Nephron (organoid): ENCODE data around the gene UBE3D.

Experiments used
- H3K27ac Mint-ChIP-seq, 3 experiments: 2 replicates each; pipeline ENCODE4 v1.8.0; 2020; ENCODE audit warnings: mixed read lengths in 3 of 3, mild to moderate bottlenecking in 2 of 3, moderate library complexity in 1 of 3
- H3K27me3 Mint-ChIP-seq: 2 replicates; pipeline ENCODE4 v1.8.0; 2021; ENCODE audit warnings: low read depth, mild to moderate bottlenecking, moderate library complexity, mixed read lengths
- H3K36me3 Mint-ChIP-seq: 2 replicates; pipeline ENCODE4 v1.8.0; 2020; ENCODE audit warnings: low read depth, mixed read lengths
- H3K4me1 Mint-ChIP-seq: 2 replicates; pipeline ENCODE4 v1.8.0; 2020; ENCODE audit warnings: mixed read lengths
- H3K4me3 Mint-ChIP-seq, 3 experiments: 2 replicates each; pipeline ENCODE4 v1.8.0; 2020; ENCODE audit warnings: mild to moderate bottlenecking in 3 of 3, mixed read lengths in 3 of 3, moderate library complexity in 2 of 3
- H3K9me3 Mint-ChIP-seq: 2 replicates; pipeline ENCODE4 v1.8.0; 2020; ENCODE audit warnings: mixed read lengths
- TF ChIP-seq, protein P1 (sequence below), 3 experiments: fragments of 200-600 bp; sonication (generic); IDR thresholded peaks; one replicate each; pipeline ENCODE4 v1.5.0; 2021; ENCODE audit warnings: antibody characterized with exemption in 3 of 3; ENCODE audit not compliant: unreplicated experiment in 3 of 3

Gene UBE3D

DNA sequence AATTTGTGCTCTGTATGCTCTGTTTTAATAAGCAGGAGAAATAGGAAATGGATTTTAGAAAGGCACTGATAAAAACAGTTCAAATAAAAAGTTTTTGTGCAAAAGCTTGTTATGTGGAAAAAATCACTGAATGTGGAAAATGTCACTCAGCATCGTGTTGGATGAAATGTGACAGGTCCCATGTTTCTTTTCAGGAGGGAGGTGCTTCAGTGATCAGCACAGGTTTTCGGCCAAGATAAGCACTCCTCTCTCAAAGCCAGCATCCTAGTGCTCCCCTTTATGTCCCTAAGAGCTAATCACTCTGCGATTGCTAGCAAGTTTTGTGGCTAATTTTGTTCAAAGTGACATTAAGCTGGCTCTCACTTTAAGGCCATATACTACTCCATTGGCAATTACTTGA lies 12.0 kb downstream of the UBE3D start:
- Mint-ChIP-seq H3K4me3 (no peak overlapping the region), H3K36me3 (peaks cover 20% of the 10 kb centered on the region), H3K27me3 (no peaks in the 10 kb centered on the region), H3K4me1 (peaks cover 22% of the 10 kb centered on the region), H3K27ac (no peak overlapping the region), H3K9me3 (no peaks in the 10 kb centered on the region)
- TF ChIP-seq, protein P1, sequence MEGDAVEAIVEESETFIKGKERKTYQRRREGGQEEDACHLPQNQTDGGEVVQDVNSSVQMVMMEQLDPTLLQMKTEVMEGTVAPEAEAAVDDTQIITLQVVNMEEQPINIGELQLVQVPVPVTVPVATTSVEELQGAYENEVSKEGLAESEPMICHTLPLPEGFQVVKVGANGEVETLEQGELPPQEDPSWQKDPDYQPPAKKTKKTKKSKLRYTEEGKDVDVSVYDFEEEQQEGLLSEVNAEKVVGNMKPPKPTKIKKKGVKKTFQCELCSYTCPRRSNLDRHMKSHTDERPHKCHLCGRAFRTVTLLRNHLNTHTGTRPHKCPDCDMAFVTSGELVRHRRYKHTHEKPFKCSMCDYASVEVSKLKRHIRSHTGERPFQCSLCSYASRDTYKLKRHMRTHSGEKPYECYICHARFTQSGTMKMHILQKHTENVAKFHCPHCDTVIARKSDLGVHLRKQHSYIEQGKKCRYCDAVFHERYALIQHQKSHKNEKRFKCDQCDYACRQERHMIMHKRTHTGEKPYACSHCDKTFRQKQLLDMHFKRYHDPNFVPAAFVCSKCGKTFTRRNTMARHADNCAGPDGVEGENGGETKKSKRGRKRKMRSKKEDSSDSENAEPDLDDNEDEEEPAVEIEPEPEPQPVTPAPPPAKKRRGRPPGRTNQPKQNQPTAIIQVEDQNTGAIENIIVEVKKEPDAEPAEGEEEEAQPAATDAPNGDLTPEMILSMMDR (IDR thresholded peaks at IDR 0.05; ENCODE audit: unreplicated experiment in 3 of 3), result no peak

DNA sequence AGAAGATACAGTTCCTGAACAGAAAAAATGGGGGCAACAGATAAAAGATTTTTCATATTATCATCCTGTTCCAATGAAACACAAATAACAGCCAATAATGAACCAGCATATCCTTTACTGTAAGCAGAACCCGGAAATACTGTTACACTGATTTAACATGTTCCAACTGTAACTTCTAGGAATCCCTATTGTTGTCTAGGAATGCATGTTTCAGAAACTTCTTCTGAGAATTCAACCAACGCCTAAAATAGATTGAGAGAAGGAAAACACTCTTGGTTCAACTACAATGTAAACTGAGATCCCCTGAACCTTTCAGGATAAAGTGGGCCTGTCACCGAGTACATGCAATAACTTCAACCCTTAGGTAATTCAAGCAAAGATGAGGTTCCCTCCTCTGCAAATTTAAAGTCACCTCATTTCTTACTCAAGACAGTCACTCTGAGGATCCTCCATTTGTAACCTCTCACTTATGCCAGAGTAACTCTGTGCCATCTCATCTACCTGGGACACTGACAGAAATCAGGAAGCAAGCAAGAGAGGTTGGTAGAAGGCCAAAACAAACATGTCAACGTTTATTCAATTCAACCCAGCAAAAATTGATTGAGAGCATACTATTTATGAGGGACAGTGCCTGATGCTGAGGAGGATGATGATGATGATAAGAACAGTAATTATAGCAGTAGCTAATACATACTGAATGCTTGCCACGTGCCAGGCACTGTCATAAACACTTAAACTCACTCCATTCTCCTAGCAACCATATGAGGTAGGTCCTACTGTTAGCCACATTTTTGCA lies 14.1 kb downstream of the UBE3D start:
- H3K9me3 Mint-ChIP-seq, result no peaks in the 10 kb centered on the region
- no peak overlapping the region for H3K4me3 Mint-ChIP-seq
- H3K36me3 Mint-ChIP-seq, result peaks cover 30% of the 10 kb centered on the region
- H3K27me3 Mint-ChIP-seq, result no peaks in the 10 kb centered on the region
- TF ChIP-seq, protein P1 (IDR thresholded peaks at IDR 0.05; ENCODE audit: unreplicated experiment in 3 of 3), result no peak
- H3K27ac Mint-ChIP-seq, result no peak overlapping the region
- H3K4me1 Mint-ChIP-seq, result peaks cover 22% of the 10 kb centered on the region

DNA sequence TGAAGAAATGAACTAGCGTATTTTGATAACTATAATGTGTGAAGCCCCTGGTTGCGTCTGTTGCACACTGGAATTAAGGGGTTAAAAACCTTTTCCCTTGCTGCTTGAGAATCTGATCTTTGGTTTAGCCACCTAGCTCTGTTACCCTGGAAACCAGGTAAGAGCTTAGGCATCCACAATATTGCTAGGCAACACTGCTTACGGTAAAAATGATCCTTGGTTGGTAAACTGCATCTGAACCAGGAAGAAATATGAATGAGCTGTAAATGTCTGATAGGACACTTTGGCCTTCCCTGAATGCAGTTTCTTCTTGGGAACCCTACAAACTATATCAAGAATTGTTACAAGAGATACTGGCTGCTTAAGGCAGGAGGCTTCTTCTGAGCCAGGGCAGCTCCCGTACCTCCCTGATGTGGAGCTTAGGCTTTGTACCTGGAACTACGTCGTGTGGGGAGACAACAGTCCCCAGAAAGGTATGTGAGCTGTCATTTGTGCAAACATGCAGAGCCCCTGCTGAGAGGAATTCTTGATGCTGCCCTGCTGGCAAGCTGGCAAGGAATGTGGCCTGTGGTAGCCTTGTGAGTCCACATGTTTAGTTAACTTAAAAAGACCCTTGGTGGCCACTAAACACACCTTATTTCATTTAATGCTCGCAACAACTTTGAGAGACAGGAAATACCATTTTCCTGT lies 18.4 kb downstream of the UBE3D start:
- Mint-ChIP-seq H3K36me3 (peaks cover 40% of the 10 kb centered on the region), H3K27ac (no peak overlapping the region), H3K27me3 (no peaks in the 10 kb centered on the region), H3K4me1 (peaks cover 10% of the 10 kb centered on the region), H3K4me3 (no peak overlapping the region), H3K9me3 (no peaks in the 10 kb centered on the region)
- TF ChIP-seq, protein P1 (IDR thresholded peaks at IDR 0.05; ENCODE audit: unreplicated experiment in 3 of 3), result no peak

DNA sequence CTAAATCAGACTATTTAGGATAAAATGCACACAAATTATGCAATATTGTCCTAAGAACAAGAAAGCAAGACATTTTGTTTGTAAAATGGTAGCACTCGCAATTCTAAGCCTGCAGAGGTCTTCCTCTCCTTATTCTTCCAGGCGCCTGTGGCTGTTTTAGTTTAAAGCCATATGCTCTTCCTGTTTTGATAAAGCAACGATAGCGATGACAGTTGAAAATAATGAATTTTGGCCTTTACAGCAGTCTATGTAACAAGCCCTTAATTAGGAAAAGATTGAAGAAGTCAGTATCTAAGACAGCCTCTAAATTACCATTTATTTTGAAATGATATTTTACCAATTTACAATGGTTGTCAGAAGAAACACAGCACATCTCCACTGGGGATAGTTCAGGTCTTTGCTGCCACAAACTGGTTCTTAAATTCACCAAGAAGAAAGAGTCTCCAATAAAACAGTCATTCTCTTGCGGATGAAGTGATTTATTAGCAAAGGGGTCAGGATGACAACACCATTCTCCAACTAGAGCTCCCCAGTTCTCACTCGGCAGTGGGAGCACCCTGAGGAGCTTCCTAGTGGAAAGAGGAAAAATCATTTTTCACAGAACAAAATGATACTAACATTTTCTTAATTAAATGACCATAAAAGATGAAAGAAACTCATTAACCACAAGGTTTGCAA lies 21.4 kb downstream of the UBE3D start:
- Mint-ChIP-seq H3K27me3 (no peaks in the 10 kb centered on the region), H3K9me3 (no peaks in the 10 kb centered on the region), H3K4me1 (peaks cover 5% of the 10 kb centered on the region), H3K4me3 (no peak overlapping the region), H3K27ac (no peak overlapping the region), H3K36me3 (peaks cover 40% of the 10 kb centered on the region)
- TF ChIP-seq, protein P1 (IDR thresholded peaks at IDR 0.05; ENCODE audit: unreplicated experiment in 3 of 3), result no peak

GRCh38 chr6:83042467-83043053 lies 23.1 kb downstream of the UBE3D start:
- H3K27ac Mint-ChIP-seq, result no peak overlapping the region
- peaks cover 38% of the 10 kb centered on the region for H3K36me3 Mint-ChIP-seq
- peaks cover 5% of the 10 kb centered on the region for H3K4me1 Mint-ChIP-seq
- H3K9me3 Mint-ChIP-seq, result no peaks in the 10 kb centered on the region
- H3K4me3 Mint-ChIP-seq, result no peak overlapping the region
- TF ChIP-seq, protein P1 (IDR thresholded peaks at IDR 0.05; ENCODE audit: unreplicated experiment in 3 of 3), result no peak
- H3K27me3 Mint-ChIP-seq, result no peaks in the 10 kb centered on the region
